ENCODE data around the gene GOLT1A.
"Not testable (repeated sequence)": the region's sequence is repeated elsewhere in the genome, so short reads cannot be mapped to it uniquely, and the experiment has no call there.

The GOLT1A gene

GRCh38 chr1:204241914-204242313, 28.1 kb upstream of the GOLT1A start:
- H3K27ac ChIP-seq (ENCODE audit: low read depth, low read length) = no peak overlapping the region
- no peaks in the 10 kb centered on the region for H3K9me3 ChIP-seq (ENCODE audit: low read length)
- H3K27me3 ChIP-seq (ENCODE audit: control insufficient read depth in 1 of 2, insufficient read depth in 2 of 2, low read length in 2 of 2) = no peaks in the 10 kb centered on the region
- no peaks in the 10 kb centered on the region for H3K36me3 ChIP-seq (ENCODE audit: insufficient read depth, low read length)
- H3K4me3 ChIP-seq (ENCODE audit: low read depth in 1 of 2, low read length in 2 of 2) = no peak overlapping the region
- no peak overlapping the region for H3K9ac ChIP-seq (ENCODE audit: low read length)
- H3K4me1 ChIP-seq (ENCODE audit: insufficient read depth, low read length) = no peaks in the 10 kb centered on the region

GRCh38 chr1:204241050-204241449, 27.3 kb upstream of the GOLT1A start:
- Histone ChIP-seq H3K4me1 (ENCODE audit: insufficient read depth, low read length) (no peaks in the 10 kb centered on the region), H3K9ac (ENCODE audit: low read length) (no peak overlapping the region), H3K9me3 (ENCODE audit: low read length) (no peaks in the 10 kb centered on the region), H3K27me3 (ENCODE audit: control insufficient read depth in 1 of 2, insufficient read depth in 2 of 2, low read length in 2 of 2) (no peaks in the 10 kb centered on the region), H3K27ac (ENCODE audit: low read depth, low read length) (no peak overlapping the region), H3K36me3 (ENCODE audit: insufficient read depth, low read length) (no peaks in the 10 kb centered on the region), H3K4me3 (ENCODE audit: low read depth in 1 of 2, low read length in 2 of 2) (no peak overlapping the region)

DNA sequence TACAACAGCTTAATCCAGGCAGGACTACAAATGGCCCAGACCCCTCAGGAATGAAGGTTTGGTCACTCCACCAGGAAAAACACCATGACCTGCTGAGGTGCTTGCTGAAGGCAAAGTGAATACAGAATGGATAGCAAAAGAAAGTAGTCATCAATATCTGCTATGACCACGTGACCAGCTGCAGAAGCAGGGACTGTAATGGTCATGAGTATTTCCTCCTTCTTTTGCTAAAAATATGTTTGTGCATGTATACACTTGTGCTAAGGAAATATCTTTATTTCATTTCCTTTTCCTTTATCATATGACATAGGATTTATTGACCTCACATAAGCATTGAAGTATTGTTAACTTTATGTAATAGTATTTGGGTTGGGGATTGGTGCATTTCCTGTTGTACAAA, 26.4 kb upstream of the GOLT1A start:
- no peak overlapping the region for H3K27ac ChIP-seq (ENCODE audit: low read depth, low read length)
- H3K27me3 ChIP-seq (ENCODE audit: control insufficient read depth in 1 of 2, insufficient read depth in 2 of 2, low read length in 2 of 2) = no peaks in the 10 kb centered on the region
- H3K4me3 ChIP-seq (ENCODE audit: low read depth in 1 of 2, low read length in 2 of 2) = no peak overlapping the region
- H3K4me1 ChIP-seq (ENCODE audit: insufficient read depth, low read length) = no peaks in the 10 kb centered on the region
- no peak overlapping the region for H3K9ac ChIP-seq (ENCODE audit: low read length)
- no peaks in the 10 kb centered on the region for H3K36me3 ChIP-seq (ENCODE audit: insufficient read depth, low read length)
- no peaks in the 10 kb centered on the region for H3K9me3 ChIP-seq (ENCODE audit: low read length)

GRCh38 chr1:204239401-204239800, 25.6 kb upstream of the GOLT1A start:
- not testable (repeated sequence) for H3K36me3 ChIP-seq (ENCODE audit: insufficient read depth, low read length); H3K4me3 ChIP-seq (ENCODE audit: low read depth in 1 of 2, low read length in 2 of 2); H3K4me1 ChIP-seq (ENCODE audit: insufficient read depth, low read length); H3K27ac ChIP-seq (ENCODE audit: low read depth, low read length); H3K27me3 ChIP-seq (ENCODE audit: control insufficient read depth in 1 of 2, insufficient read depth in 2 of 2, low read length in 2 of 2); H3K9me3 ChIP-seq (ENCODE audit: low read length); H3K9ac ChIP-seq (ENCODE audit: low read length)

GRCh38 chr1:204238520-204238919, 24.7 kb upstream of the GOLT1A start:
- not testable (repeated sequence) for H3K27ac ChIP-seq (ENCODE audit: low read depth, low read length); H3K4me1 ChIP-seq (ENCODE audit: insufficient read depth, low read length); H3K9me3 ChIP-seq (ENCODE audit: low read length); H3K4me3 ChIP-seq (ENCODE audit: low read depth in 1 of 2, low read length in 2 of 2); H3K9ac ChIP-seq (ENCODE audit: low read length); H3K27me3 ChIP-seq (ENCODE audit: control insufficient read depth in 1 of 2, insufficient read depth in 2 of 2, low read length in 2 of 2); H3K36me3 ChIP-seq (ENCODE audit: insufficient read depth, low read length)

GRCh38 chr1:204237515-204237914, 23.7 kb upstream of the GOLT1A start:
- not testable (repeated sequence) for H3K4me3 ChIP-seq (ENCODE audit: low read depth in 1 of 2, low read length in 2 of 2); H3K9me3 ChIP-seq (ENCODE audit: low read length); H3K27ac ChIP-seq (ENCODE audit: low read depth, low read length); H3K9ac ChIP-seq (ENCODE audit: low read length); H3K4me1 ChIP-seq (ENCODE audit: insufficient read depth, low read length); H3K27me3 ChIP-seq (ENCODE audit: control insufficient read depth in 1 of 2, insufficient read depth in 2 of 2, low read length in 2 of 2); H3K36me3 ChIP-seq (ENCODE audit: insufficient read depth, low read length)

DNA sequence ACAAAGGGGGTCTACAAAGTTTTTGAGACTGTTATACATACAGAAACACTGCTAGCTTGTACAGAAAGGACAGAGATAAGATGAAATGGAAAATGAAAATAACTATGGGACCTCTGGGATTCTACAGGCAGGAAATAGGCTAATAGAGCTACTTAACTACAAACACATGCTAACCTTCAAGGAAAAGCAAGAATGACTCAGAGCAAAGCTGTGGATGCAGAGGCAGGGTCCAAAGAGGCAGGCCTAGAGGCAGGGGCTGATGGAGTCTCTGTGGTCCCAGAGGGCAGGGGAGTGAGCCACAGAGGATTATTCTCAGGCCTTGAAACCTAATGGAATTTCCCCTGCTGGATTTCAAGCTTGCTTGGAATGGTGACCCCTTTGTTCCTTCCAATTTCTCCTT, 18.7 kb upstream of the GOLT1A start:
- H3K9me3 ChIP-seq (ENCODE audit: low read length) = no peaks in the 10 kb centered on the region
- no peak overlapping the region for H3K27ac ChIP-seq (ENCODE audit: low read depth, low read length)
- peaks cover 5% of the 10 kb centered on the region for H3K36me3 ChIP-seq (ENCODE audit: insufficient read depth, low read length)
- no peaks in the 10 kb centered on the region for H3K27me3 ChIP-seq (ENCODE audit: control insufficient read depth in 1 of 2, insufficient read depth in 2 of 2, low read length in 2 of 2)
- no peak overlapping the region for H3K4me3 ChIP-seq (ENCODE audit: low read depth in 1 of 2, low read length in 2 of 2)
- no peaks in the 10 kb centered on the region for H3K4me1 ChIP-seq (ENCODE audit: insufficient read depth, low read length)
- H3K9ac ChIP-seq (ENCODE audit: low read length) = no peak overlapping the region

DNA sequence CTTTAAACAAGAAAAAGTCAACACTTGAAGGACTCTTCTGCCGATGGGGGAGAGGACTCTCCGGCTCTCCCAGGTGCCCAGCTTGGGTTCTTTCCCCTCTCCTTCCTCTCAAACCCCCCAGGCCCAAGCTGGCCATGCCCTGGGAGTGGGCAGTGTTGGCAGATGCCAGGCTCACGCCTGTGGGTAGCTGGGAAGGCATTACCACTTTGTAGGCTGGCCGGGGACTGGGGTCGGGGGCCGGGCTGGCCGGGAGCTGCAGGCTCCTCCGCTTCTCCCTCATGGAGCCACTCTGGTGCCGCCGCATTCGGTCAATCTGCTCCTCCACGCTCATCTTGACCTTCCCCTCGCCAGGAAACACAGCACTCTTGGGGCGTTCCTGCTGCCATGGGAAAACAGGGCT, 16.4 kb upstream of the GOLT1A start:
- no peaks in the 10 kb centered on the region for H3K9me3 ChIP-seq (ENCODE audit: low read length)
- no peak overlapping the region for H3K4me3 ChIP-seq (ENCODE audit: low read depth in 1 of 2, low read length in 2 of 2)
- H3K36me3 ChIP-seq (ENCODE audit: insufficient read depth, low read length) = peaks cover 5% of the 10 kb centered on the region
- no peak overlapping the region for H3K27ac ChIP-seq (ENCODE audit: low read depth, low read length)
- H3K27me3 ChIP-seq (ENCODE audit: control insufficient read depth in 1 of 2, insufficient read depth in 2 of 2, low read length in 2 of 2) = no peaks in the 10 kb centered on the region
- H3K9ac ChIP-seq (ENCODE audit: low read length) = no peak overlapping the region
- H3K4me1 ChIP-seq (ENCODE audit: insufficient read depth, low read length) = no peaks in the 10 kb centered on the region

DNA sequence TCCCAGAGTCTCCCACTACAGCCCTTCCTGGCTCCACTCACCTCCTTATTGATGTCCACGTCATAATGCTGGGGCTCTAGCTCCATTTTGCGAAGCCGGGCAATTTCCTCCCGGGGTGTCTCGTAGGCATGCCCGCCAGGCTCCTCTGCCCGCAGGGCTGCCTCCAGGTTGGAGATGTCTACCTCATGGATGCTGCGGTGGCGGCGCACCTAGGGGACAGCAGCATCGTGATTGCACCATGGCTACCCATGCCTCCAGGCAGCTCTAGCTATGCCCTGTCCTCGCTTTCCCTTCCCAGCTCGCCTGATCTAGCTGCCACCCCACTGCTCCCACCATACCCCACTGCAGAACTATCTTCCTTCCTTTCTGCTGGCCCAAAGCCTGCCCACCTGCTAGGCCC, 15.1 kb upstream of the GOLT1A start:
- H3K9ac ChIP-seq (ENCODE audit: low read length) = no peak overlapping the region
- no peaks in the 10 kb centered on the region for H3K4me1 ChIP-seq (ENCODE audit: insufficient read depth, low read length)
- H3K4me3 ChIP-seq (ENCODE audit: low read depth in 1 of 2, low read length in 2 of 2) = no peak overlapping the region
- no peaks in the 10 kb centered on the region for H3K9me3 ChIP-seq (ENCODE audit: low read length)
- H3K27me3 ChIP-seq (ENCODE audit: control insufficient read depth in 1 of 2, insufficient read depth in 2 of 2, low read length in 2 of 2) = no peaks in the 10 kb centered on the region
- no peak overlapping the region for H3K27ac ChIP-seq (ENCODE audit: low read depth, low read length)
- H3K36me3 ChIP-seq (ENCODE audit: insufficient read depth, low read length) = peaks cover 5% of the 10 kb centered on the region

DNA sequence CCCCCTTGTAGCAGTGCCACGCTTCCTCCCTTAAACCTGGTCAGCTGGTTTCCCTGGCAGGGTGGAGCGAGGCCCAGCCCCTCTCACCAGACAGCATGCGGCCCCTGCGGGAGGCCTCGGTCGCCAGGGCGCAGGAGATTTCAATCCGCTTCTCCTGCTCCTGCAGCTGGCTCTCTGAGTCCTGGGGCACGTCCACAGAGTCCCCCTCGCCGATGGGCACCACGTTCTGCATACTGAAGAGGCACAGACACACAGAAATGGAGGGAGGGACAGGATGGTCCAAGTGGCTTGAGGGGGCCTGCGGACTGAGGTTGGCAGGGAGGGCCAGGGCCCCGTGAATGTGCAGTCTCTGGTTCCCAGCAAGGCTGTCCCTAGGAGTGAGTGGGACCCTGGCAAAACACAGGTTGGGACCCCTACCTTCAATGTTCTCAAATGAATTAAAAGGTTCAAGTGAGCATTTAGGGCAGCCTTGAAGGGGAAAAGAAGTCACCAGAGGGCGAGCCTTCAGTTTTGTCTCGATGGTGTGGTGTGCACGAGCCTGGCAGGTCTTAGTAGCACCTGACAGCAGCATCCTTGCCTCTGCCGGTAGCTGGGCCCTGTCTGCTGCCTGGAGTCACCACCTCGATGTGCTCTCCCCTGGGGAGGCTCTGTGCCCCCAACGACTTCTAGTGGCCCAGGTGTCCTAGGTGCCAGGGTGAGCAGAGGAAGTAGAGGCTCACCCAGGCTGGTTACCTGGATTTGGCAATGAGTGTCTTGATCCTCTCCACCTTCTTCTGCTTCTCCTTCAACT, 14.4 kb upstream of the GOLT1A start:
- Histone ChIP-seq H3K9ac (ENCODE audit: low read length) (no peak overlapping the region), H3K4me3 (ENCODE audit: low read depth in 1 of 2, low read length in 2 of 2) (no peak overlapping the region), H3K27me3 (ENCODE audit: control insufficient read depth in 1 of 2, insufficient read depth in 2 of 2, low read length in 2 of 2) (no peaks in the 10 kb centered on the region), H3K36me3 (ENCODE audit: insufficient read depth, low read length) (peaks cover 5% of the 10 kb centered on the region), H3K4me1 (ENCODE audit: insufficient read depth, low read length) (no peaks in the 10 kb centered on the region), H3K27ac (ENCODE audit: low read depth, low read length) (no peak overlapping the region), H3K9me3 (ENCODE audit: low read length) (no peaks in the 10 kb centered on the region)

- Histone ChIP-seq H3K36me3 (ENCODE audit: insufficient read depth, low read length) (peaks cover 5% of the 10 kb centered on the region), H3K4me1 (ENCODE audit: insufficient read depth, low read length) (no peaks in the 10 kb centered on the region)
These were observed 13.6 kb upstream of the GOLT1A start for GRCh38 chr1:204227351-204227750.

More at GRCh38 chr1:204227351-204227750, 13.6 kb upstream of the GOLT1A start:
- H3K9me3 ChIP-seq (ENCODE audit: low read length) = no peaks in the 10 kb centered on the region
- no peak overlapping the region for H3K27ac ChIP-seq (ENCODE audit: low read depth, low read length)
- no peak overlapping the region for H3K9ac ChIP-seq (ENCODE audit: low read length)
- no peak overlapping the region for H3K4me3 ChIP-seq (ENCODE audit: low read depth in 1 of 2, low read length in 2 of 2)
- no peaks in the 10 kb centered on the region for H3K27me3 ChIP-seq (ENCODE audit: control insufficient read depth in 1 of 2, insufficient read depth in 2 of 2, low read length in 2 of 2)

All from muscle layer of colon (tissue), 2 donors.